ENCODE results near the gene AICDA. TPM values are rescaled to one million over a fixed set of nuclear protein-coding genes. Genes with fewer than 3 reads are reported as not detected.

The AICDA gene
- total RNA-seq, 1 experiment from 2014 or later: not detected

GRCh38 chr12:8553088-8553627 is 59.5 kb downstream of the AICDA start:
- Histone ChIP-seq H3K27me3 (replicated peaks; ENCODE audit: control insufficient read depth, insufficient read depth, low read length) (no peaks in the 10 kb centered on the region), H3K4me3 (ENCODE audit: low read depth, low read length) (no peak overlapping the region), H3K4me1 (no peaks in the 10 kb centered on the region), H3K9me3 (no peaks in the 10 kb centered on the region), H3K36me3 (ENCODE audit: control insufficient read depth, insufficient read depth, low read length) (no peaks in the 10 kb centered on the region)
- H3K4me1 Mint-ChIP-seq (ENCODE audit: low read depth, unreplicated experiment): no peaks in the 10 kb centered on the region
- DNase-seq: no peak
- H3K4me3 Mint-ChIP-seq (ENCODE audit: unreplicated experiment): no peak overlapping the region
- intact Hi-C loops (cut with micrococcal nuclease; ENCODE audit: unreplicated experiment): no loop called here
- no peaks in the 10 kb centered on the region for H3K9me3 Mint-ChIP-seq (ENCODE audit: unreplicated experiment)
- CTCF ChIA-PET: interaction anchor here (2.0 kb wide), 1 partner anchor 9 kb away, joined by 8 read pairs; no protein-coding TSS in a partner anchor
- POLR2A ChIA-PET: no interaction called here
- no peaks in the 10 kb centered on the region for H3K36me3 Mint-ChIP-seq (ENCODE audit: insufficient read depth, unreplicated experiment)
- no TSS peak for BruUV-seq (replicated peaks)
- TF ChIP-seq CTCF (IDR thresholded peaks at IDR 0.05; ENCODE audit: insufficient read depth in 1 of 2, low read depth in 1 of 2, low read length in 1 of 2, severe bottlenecking in 1 of 2, unreplicated experiment in 1 of 2): no peak
- H3K27me3 Mint-ChIP-seq (ENCODE audit: insufficient read depth, unreplicated experiment): peaks cover 4% of the 10 kb centered on the region
- no peak overlapping the region for H3K27ac Mint-ChIP-seq (ENCODE audit: unreplicated experiment)

Other genes starting within 250 kb of the AICDA start
- not detected in 2 replicates for gene CLEC6A, start 156.9 kb downstream of the AICDA start, total RNA-seq (2022)
- gene CLEC4D, start 99.4 kb downstream of the AICDA start, total RNA-seq (2022): not detected in 2 replicates
- not detected in 2 replicates for gene CLEC4E, start 72.0 kb downstream of the AICDA start, total RNA-seq (2022)
- gene MFAP5, start 50.0 kb upstream of the AICDA start, total RNA-seq (2022): 0.61 and 1.00 TPM in 2 replicates
- 3.3 and 3.6 TPM in 2 replicates for gene RIMKLB, start 85.1 kb upstream of the AICDA start, total RNA-seq (2022)
- not detected in 2 replicates for gene A2ML1, start 209.8 kb upstream of the AICDA start, total RNA-seq (2022)